ENCODE measurements around the gene ABCC12.
"Not testable (repeated sequence)": the region's sequence is repeated elsewhere in the genome, so short reads cannot be mapped to it uniquely, and the experiment has no call there.

The ABCC12 gene

DNA sequence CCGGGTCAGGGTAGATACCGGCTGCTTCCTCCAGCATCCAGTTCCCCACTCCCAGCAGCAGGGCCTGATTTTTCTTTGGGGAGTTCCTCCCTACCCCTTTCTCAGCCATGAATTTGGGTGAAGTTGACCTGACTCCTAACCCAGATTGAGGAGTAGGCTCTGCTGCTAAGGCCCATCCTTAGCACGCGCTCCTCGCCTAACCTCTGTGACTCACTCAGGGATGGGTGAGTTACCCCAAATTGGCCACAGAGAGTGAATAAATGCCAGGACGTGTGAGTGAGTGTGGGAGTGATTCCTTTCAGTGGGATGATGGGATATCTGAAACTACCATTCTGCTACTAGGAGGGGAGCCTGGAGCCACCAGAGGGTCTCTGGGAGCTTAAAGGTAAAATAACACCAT is 28.9 kb upstream of the ABCC12 start:
- Histone ChIP-seq H3K4me1 (ENCODE audit: control insufficient read depth in 2 of 2, insufficient read depth in 2 of 2, low read length in 2 of 2) (no peaks in the 10 kb centered on the region), H3K9ac (ENCODE audit: low read depth in 1 of 2, low read length in 2 of 2) (no peak overlapping the region), H3K9me3 (ENCODE audit: control insufficient read depth in 2 of 2, low read length in 2 of 2) (no peaks in the 10 kb centered on the region), H3K36me3 (ENCODE audit: control insufficient read depth in 2 of 2, insufficient read depth in 2 of 2, low read length in 2 of 2) (no peaks in the 10 kb centered on the region), H3K4me3 (ENCODE audit: low read length in 2 of 2) (no peak overlapping the region), H3K27ac (ENCODE audit: low read depth in 2 of 2, low read length in 2 of 2) (no peak overlapping the region), H3K27me3 (ENCODE audit: control insufficient read depth in 2 of 2, insufficient read depth in 2 of 2, low read length in 2 of 2) (no peaks in the 10 kb centered on the region)

DNA sequence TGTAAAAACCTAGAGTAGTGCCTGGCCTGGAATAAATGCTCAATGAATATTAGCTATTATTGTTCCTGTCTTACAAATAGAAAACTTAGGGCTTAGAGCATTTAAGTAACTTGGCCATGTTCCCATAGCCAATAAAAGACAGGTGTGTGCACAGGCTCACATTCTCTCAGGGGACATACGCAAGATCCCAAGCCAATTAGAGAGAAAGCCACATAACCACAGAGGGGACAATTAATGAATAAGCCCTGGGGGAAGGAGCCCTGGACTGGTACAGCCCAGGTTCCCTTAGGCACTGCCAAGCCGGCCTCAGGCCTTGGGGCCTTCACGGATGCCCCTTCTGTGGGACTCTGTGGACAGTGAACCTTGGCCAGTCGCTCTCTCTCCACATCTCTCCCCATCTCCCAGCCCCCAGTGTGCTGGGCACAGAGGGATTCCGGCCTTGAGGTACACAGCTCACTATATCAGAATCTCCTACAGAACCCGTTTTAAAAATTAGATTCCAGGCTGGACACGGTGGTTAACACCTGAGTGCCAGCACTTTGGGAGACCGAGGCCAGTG is 27.3 kb upstream of the ABCC12 start:
- no peak overlapping the region for H3K9ac ChIP-seq (ENCODE audit: low read depth in 1 of 2, low read length in 2 of 2)
- H3K27ac ChIP-seq (ENCODE audit: low read depth in 2 of 2, low read length in 2 of 2), result no peak overlapping the region
- no peaks in the 10 kb centered on the region for H3K27me3 ChIP-seq (ENCODE audit: control insufficient read depth in 2 of 2, insufficient read depth in 2 of 2, low read length in 2 of 2)
- no peaks in the 10 kb centered on the region for H3K36me3 ChIP-seq (ENCODE audit: control insufficient read depth in 2 of 2, insufficient read depth in 2 of 2, low read length in 2 of 2)
- H3K4me1 ChIP-seq (ENCODE audit: control insufficient read depth in 2 of 2, insufficient read depth in 2 of 2, low read length in 2 of 2), result no peaks in the 10 kb centered on the region
- H3K4me3 ChIP-seq (ENCODE audit: low read length in 2 of 2), result no peak overlapping the region
- H3K9me3 ChIP-seq (ENCODE audit: control insufficient read depth in 2 of 2, low read length in 2 of 2), result no peaks in the 10 kb centered on the region

DNA sequence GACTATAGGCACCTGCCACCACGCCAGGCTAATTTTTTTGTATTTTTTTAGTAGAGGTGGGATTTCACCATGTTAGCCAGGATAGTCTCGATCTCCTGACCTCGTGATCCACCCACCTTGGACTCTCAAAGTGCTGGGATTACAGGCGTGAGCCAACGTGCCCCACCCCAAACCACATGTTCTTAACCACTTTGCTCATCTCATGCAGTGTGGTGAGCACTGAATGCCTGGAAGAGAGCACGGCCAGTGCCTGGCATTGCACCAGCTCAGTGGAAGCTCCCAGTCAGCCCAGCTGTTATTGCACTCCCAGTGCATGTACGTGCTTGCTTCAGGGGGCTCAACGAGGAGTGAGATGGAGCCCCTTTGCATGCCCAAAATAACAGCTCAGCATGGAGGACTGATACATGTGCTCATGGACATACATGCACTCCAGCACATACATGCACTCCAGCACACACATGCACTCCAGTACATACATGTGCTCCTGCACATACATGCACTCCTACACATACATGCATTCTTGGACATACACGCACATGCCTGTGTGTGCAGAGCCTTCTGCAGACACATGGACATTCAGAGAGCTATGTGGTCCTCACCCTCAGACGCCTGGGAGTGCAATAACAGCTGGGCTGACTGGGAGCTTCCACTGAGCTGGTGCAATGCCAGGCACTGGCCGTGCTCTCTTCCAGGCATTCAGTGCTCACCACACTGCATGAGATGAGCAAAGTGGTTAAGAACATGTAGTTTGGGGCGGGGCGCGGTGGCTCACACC is 26.1 kb upstream of the ABCC12 start:
- not testable (repeated sequence) for H3K4me3 ChIP-seq (ENCODE audit: low read length in 2 of 2); H3K36me3 ChIP-seq (ENCODE audit: control insufficient read depth in 2 of 2, insufficient read depth in 2 of 2, low read length in 2 of 2); H3K27ac ChIP-seq (ENCODE audit: low read depth in 2 of 2, low read length in 2 of 2); H3K9ac ChIP-seq (ENCODE audit: low read depth in 1 of 2, low read length in 2 of 2); H3K9me3 ChIP-seq (ENCODE audit: control insufficient read depth in 2 of 2, low read length in 2 of 2); H3K4me1 ChIP-seq (ENCODE audit: control insufficient read depth in 2 of 2, insufficient read depth in 2 of 2, low read length in 2 of 2); H3K27me3 ChIP-seq (ENCODE audit: control insufficient read depth in 2 of 2, insufficient read depth in 2 of 2, low read length in 2 of 2)

DNA sequence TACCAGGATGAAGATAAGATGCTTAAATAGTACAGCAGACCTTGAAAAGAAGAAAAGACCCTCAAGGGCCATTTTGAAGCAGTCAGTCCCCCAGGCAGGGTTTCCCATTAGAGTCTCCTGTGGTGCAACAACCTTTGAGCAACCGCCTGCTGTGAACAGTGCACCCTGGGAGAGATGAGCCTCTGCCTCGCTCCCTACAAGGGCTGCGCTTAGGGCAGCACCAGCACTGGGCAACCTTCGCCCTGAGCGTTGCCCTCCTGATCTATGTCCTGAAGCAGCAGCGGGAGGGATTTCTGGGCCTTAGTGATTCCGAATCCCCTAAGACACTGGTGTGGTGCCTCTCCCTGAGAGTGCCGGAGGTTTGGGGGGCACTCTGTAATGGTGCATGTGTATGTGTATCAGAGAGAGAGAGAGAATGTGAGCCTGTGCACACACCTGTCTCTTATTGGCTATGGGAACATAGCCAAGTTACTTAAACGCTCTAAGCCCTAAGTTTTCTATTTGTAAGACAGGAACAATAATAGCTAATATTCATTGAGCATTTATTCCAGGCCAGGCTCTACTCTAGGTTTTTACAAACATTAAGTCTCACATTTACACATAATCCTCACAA is 25.2 kb upstream of the ABCC12 start:
- H3K27ac ChIP-seq (ENCODE audit: low read depth in 2 of 2, low read length in 2 of 2), result no peak overlapping the region
- no peaks in the 10 kb centered on the region for H3K4me1 ChIP-seq (ENCODE audit: control insufficient read depth in 2 of 2, insufficient read depth in 2 of 2, low read length in 2 of 2)
- no peak overlapping the region for H3K4me3 ChIP-seq (ENCODE audit: low read length in 2 of 2)

DNA sequence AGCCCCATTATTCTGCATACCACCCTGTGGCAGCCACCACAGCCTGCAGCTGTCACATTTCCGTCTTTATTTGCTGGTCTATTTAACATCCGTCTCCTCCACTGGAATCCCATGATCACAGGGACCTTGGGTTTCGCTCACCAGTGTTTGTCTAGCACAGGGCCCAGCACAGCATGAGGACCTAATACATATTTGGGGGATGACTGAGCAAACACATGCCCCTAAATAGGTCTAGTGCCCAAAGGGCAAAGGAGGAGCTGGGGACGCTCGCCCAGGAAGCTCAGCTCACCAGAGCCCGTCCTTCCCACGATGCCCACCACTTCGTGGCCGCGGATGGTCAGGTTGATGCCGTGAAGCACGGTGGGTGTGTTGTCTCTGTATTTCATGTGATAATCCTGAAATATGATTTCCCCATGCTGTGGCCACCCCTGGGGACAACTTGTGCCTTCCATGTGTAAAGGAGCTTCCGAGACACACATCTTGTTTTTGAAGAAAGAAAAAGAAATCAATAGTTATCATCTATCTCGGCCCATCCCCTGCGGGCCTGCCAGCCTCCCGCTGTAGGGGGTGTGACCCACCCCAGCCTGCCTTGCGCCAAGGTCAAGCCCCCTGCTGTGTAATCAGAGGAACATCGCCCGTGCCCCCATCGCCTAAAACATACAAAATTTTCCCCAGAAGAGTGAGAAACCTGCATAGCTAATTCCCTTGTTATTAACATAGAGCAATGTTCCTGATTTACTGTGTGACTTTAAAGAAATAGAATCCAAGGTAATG is 21.0 kb upstream of the ABCC12 start:
- Histone ChIP-seq H3K36me3 (ENCODE audit: control insufficient read depth in 2 of 2, insufficient read depth in 2 of 2, low read length in 2 of 2) (no peaks in the 10 kb centered on the region), H3K4me1 (ENCODE audit: control insufficient read depth in 2 of 2, insufficient read depth in 2 of 2, low read length in 2 of 2) (no peaks in the 10 kb centered on the region), H3K9ac (ENCODE audit: low read depth in 1 of 2, low read length in 2 of 2) (no peak overlapping the region), H3K27ac (ENCODE audit: low read depth in 2 of 2, low read length in 2 of 2) (no peak overlapping the region), H3K27me3 (ENCODE audit: control insufficient read depth in 2 of 2, insufficient read depth in 2 of 2, low read length in 2 of 2) (no peaks in the 10 kb centered on the region), H3K9me3 (ENCODE audit: control insufficient read depth in 2 of 2, low read length in 2 of 2) (no peaks in the 10 kb centered on the region), H3K4me3 (ENCODE audit: low read length in 2 of 2) (no peak overlapping the region)

More for the DNA sequence above, 25.2 kb upstream of the ABCC12 start:
- H3K9me3 ChIP-seq (ENCODE audit: control insufficient read depth in 2 of 2, low read length in 2 of 2), result no peaks in the 10 kb centered on the region
- no peaks in the 10 kb centered on the region for H3K27me3 ChIP-seq (ENCODE audit: control insufficient read depth in 2 of 2, insufficient read depth in 2 of 2, low read length in 2 of 2)
- H3K9ac ChIP-seq (ENCODE audit: low read depth in 1 of 2, low read length in 2 of 2), result no peak overlapping the region
- H3K36me3 ChIP-seq (ENCODE audit: control insufficient read depth in 2 of 2, insufficient read depth in 2 of 2, low read length in 2 of 2), result no peaks in the 10 kb centered on the region

DNA sequence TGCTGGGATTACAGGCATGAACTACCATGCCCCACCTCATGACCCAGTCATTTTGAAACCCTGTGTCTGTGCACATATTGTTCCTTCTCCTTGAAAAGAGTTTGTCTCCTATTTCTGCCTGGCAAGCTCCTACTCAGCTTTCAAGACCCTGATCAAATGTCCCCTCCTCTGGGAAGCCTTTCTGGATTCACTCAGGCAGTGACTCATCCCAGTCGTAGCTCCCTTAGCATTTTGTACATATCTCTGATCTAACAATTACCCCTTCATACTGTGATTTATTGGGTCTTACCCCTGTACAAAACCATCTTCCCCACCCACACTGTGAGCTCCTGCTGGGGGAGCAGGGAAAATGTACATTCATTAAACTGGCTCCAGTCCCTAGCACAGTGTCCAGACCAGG is 18.1 kb upstream of the ABCC12 start:
- H3K36me3 ChIP-seq (ENCODE audit: control insufficient read depth in 2 of 2, insufficient read depth in 2 of 2, low read length in 2 of 2), result no peaks in the 10 kb centered on the region
- H3K4me1 ChIP-seq (ENCODE audit: control insufficient read depth in 2 of 2, insufficient read depth in 2 of 2, low read length in 2 of 2), result no peaks in the 10 kb centered on the region
- no peak overlapping the region for H3K27ac ChIP-seq (ENCODE audit: low read depth in 2 of 2, low read length in 2 of 2)
- no peak overlapping the region for H3K4me3 ChIP-seq (ENCODE audit: low read length in 2 of 2)
- H3K27me3 ChIP-seq (ENCODE audit: control insufficient read depth in 2 of 2, insufficient read depth in 2 of 2, low read length in 2 of 2), result no peaks in the 10 kb centered on the region
- no peaks in the 10 kb centered on the region for H3K9me3 ChIP-seq (ENCODE audit: control insufficient read depth in 2 of 2, low read length in 2 of 2)
- H3K9ac ChIP-seq (ENCODE audit: low read depth in 1 of 2, low read length in 2 of 2), result no peak overlapping the region

DNA sequence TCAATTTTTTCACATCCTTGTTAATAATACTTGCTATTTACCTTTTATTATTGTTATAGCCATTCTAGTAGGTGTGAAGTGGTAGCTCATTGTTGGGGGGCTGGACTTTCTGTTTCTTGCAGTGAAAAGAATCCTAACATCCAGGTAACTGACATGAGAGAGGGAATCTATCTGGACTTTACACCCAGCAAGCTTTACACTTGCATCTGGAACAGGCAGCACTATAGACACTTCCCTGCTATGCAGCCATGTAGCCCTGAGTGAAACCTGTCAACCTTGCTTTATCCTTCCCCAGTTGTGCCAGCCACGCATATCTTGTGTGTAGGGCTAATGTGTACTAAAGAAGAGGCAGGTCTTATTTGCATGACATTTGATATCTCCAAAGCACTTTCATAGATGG is 16.9 kb upstream of the ABCC12 start:
- no peak overlapping the region for H3K4me3 ChIP-seq (ENCODE audit: low read length in 2 of 2)
- no peaks in the 10 kb centered on the region for H3K4me1 ChIP-seq (ENCODE audit: control insufficient read depth in 2 of 2, insufficient read depth in 2 of 2, low read length in 2 of 2)
- no peak overlapping the region for H3K9ac ChIP-seq (ENCODE audit: low read depth in 1 of 2, low read length in 2 of 2)
- no peaks in the 10 kb centered on the region for H3K27me3 ChIP-seq (ENCODE audit: control insufficient read depth in 2 of 2, insufficient read depth in 2 of 2, low read length in 2 of 2)
- no peak overlapping the region for H3K27ac ChIP-seq (ENCODE audit: low read depth in 2 of 2, low read length in 2 of 2)
- no peaks in the 10 kb centered on the region for H3K9me3 ChIP-seq (ENCODE audit: control insufficient read depth in 2 of 2, low read length in 2 of 2)
- H3K36me3 ChIP-seq (ENCODE audit: control insufficient read depth in 2 of 2, insufficient read depth in 2 of 2, low read length in 2 of 2), result no peaks in the 10 kb centered on the region

DNA sequence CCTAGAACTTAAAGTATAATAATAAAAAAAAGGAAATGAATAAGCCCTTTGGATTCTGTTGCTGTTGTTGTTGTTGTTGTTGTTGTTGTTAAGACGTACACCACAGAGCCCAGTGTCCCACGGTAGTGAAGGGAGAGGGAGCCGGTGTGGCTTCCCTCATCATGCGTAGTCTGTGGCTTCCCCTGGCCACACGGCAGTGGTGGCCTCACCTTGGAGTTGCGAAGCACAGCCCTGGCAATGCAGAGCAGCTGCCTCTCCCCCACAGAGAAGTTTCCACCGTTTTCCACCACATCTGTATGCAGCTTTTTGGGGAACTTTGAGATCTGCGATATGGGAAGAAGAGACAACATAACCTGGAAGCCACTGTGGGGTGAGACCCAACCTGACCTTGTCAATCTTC is 14.1 kb upstream of the ABCC12 start:
- H3K4me1 ChIP-seq (ENCODE audit: control insufficient read depth in 2 of 2, insufficient read depth in 2 of 2, low read length in 2 of 2), result no peaks in the 10 kb centered on the region
- H3K9ac ChIP-seq (ENCODE audit: low read depth in 1 of 2, low read length in 2 of 2), result no peak overlapping the region
- no peak overlapping the region for H3K27ac ChIP-seq (ENCODE audit: low read depth in 2 of 2, low read length in 2 of 2)
- no peaks in the 10 kb centered on the region for H3K27me3 ChIP-seq (ENCODE audit: control insufficient read depth in 2 of 2, insufficient read depth in 2 of 2, low read length in 2 of 2)
- H3K36me3 ChIP-seq (ENCODE audit: control insufficient read depth in 2 of 2, insufficient read depth in 2 of 2, low read length in 2 of 2), result no peaks in the 10 kb centered on the region
- no peak overlapping the region for H3K4me3 ChIP-seq (ENCODE audit: low read length in 2 of 2)
- no peaks in the 10 kb centered on the region for H3K9me3 ChIP-seq (ENCODE audit: control insufficient read depth in 2 of 2, low read length in 2 of 2)

DNA sequence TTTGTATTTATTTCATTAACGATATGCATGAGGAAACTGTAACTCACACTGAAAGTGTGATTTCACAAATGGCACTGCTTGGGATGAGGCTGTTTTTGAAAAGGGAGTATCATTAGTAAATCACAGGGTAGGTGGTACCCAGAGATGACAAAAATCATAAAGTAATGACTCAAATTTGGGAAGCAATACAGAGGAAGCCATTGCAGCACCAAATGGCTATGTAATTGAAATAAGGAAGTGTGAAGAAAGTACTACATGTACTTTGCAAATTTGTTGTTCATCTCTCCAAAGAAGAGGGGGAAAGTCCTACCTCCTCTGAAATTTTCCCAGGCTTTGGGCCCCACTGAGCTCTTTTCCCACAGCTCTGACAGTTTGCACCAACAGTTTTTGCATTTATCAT is 12.3 kb upstream of the ABCC12 start:
- Histone ChIP-seq H3K4me3 (ENCODE audit: low read length in 2 of 2) (no peak overlapping the region), H3K27ac (ENCODE audit: low read depth in 2 of 2, low read length in 2 of 2) (no peak overlapping the region), H3K27me3 (ENCODE audit: control insufficient read depth in 2 of 2, insufficient read depth in 2 of 2, low read length in 2 of 2) (no peaks in the 10 kb centered on the region), H3K9me3 (ENCODE audit: control insufficient read depth in 2 of 2, low read length in 2 of 2) (no peaks in the 10 kb centered on the region), H3K9ac (ENCODE audit: low read depth in 1 of 2, low read length in 2 of 2) (no peak overlapping the region), H3K4me1 (ENCODE audit: control insufficient read depth in 2 of 2, insufficient read depth in 2 of 2, low read length in 2 of 2) (no peaks in the 10 kb centered on the region), H3K36me3 (ENCODE audit: control insufficient read depth in 2 of 2, insufficient read depth in 2 of 2, low read length in 2 of 2) (no peaks in the 10 kb centered on the region)

DNA sequence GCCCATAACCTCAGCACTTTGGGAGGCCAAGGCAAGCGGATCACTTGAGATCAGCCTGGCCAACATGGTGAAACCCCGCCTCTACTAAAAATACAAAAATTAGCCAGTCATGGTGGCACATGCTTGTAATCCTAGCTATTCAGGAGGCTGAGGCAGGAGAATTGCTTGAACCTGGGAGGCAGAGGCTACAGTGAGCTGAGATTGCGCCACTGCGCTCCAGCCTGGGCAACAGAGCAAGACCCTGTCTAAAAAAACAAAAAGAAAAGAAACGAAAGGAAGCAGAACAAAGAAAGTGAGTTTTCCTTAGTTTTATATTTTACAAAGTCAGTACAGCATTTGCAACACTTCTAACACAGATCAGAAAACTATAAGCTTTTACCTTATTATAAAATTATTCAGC is 10.8 kb upstream of the ABCC12 start:
- not testable (repeated sequence) for H3K4me3 ChIP-seq (ENCODE audit: low read length in 2 of 2); H3K4me1 ChIP-seq (ENCODE audit: control insufficient read depth in 2 of 2, insufficient read depth in 2 of 2, low read length in 2 of 2); H3K27me3 ChIP-seq (ENCODE audit: control insufficient read depth in 2 of 2, insufficient read depth in 2 of 2, low read length in 2 of 2); H3K9ac ChIP-seq (ENCODE audit: low read depth in 1 of 2, low read length in 2 of 2); H3K9me3 ChIP-seq (ENCODE audit: control insufficient read depth in 2 of 2, low read length in 2 of 2); H3K36me3 ChIP-seq (ENCODE audit: control insufficient read depth in 2 of 2, insufficient read depth in 2 of 2, low read length in 2 of 2); H3K27ac ChIP-seq (ENCODE audit: low read depth in 2 of 2, low read length in 2 of 2)

Measured in mucosa of rectum (tissue), 2 donors.